HG03097 (cell line): ENCODE data around the gene PPP1R12A.
"Not testable (repeated sequence)": the region's sequence is repeated elsewhere in the genome, so short reads cannot be mapped to it uniquely, and the experiment has no call there.

Source experiments
- ATAC-seq: cut with Tn5 transposase; IDR thresholded peaks from one replicate; pipeline ENCODE4 v1.9.1; 2021; ENCODE audit not compliant: unreplicated experiment, low FRiP score

PPP1R12A gene

GRCh38 chr12:79847417-79847816 is 87.5 kb downstream of the PPP1R12A start:
- ATAC-seq = no peak

GRCh38 chr12:79844693-79845092 is 90.2 kb downstream of the PPP1R12A start:
- no peak for ATAC-seq

DNA sequence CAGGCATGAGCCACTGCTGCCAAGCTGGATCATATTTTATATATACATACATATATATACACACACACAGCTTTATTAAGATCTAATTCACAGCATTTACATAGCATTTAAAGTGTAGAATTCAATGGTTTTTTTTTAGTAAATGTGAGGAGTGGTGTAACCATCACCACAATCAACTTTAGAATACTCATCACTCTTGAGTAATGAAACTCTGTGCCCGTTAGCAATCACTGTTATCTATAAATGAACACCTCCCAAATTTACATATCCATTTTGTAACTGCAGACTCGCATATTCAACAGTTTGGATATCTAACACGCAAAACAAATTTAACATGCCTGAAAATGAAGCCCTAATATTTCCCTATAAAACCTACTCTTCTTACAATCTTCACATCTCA is 90.9 kb downstream of the PPP1R12A start:
- no peak for ATAC-seq

DNA sequence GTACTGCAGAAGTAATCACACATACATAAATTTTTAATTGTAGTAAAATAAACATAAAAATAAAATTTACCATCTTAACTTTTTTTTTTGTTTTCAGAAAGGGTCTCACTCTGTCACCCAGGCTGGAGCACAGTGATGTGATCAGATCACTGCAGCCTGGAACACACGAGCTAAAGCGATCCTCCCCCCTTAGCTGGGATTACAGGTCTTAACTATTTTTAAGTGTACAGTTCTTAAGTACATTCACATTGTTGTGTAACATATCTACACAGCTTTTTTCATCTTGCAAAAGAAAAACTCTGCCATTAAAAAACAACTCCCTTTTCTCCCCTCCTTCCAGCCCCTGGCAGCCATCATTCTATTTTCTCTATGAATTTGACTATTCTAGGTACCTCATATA is 92.3 kb downstream of the PPP1R12A start:
- no peak for ATAC-seq

DNA sequence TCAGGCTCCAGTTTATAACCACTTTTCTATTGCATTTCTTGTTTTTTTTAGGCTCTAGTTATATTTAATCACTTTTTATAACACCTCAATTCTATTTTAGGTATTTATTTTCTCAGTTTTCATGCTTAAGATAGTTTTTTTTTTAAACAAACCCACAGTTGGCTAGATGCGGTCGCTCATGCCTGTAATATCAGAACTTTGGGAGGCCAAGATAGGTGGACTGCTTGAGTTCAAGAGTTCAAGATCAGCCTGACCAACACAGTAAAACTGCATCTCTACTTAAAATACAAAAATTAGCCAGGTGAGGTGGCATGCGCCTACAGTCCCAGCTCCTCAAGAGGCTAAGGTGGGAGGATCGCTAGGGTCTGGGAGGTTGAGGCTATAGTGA is 93.0 kb downstream of the PPP1R12A start:
- ATAC-seq = no peak

DNA sequence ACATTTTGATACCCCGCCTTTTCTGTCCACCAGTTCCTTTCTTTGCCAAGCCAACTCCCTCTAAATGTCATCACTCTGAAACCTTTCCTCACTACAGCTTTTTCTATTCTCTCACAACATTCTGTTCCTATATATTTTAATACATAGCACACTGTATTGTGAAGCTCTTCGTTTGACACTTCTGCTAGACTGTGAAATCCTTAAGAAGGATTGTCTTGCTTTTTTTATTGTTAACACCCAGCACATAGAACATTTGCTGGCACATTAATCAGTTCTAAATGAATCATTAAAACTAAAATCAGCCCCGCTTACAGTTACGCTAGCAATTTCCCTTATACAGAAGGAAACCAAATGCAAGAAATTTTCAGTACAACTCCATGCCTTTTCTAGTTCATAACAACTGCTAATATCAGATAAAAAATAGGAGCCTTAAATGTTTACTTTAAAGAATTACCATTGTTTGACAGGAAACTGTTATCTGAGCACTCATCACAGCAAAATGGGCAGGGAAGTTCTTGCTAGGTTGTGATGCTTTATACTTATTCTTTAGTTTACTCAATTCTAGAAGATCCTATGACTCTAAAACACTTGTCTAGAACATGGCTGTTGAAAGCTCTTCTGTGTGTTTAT is 93.5 kb downstream of the PPP1R12A start:
- no peak for ATAC-seq

DNA sequence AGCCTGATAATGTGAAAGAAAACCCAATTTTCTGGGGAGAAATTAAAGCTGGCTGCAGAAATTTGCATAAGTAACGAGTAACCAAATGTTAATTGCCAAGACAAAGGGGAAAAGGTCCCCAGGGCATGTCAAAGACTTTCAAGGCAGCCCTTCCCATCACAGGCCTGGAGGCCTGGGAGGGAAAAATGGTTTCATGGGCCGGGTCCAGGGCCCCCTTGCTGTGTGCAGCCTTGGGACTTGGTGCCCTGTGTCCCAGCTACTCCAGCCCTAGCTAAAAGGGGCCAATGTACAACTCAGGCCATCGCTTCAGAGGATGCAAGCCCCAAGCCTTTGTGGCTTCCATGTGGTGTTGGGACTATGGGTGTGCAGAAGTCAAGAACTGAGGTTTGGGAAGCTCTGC is 96.5 kb downstream of the PPP1R12A start:
- ATAC-seq = no peak

- ATAC-seq = no peak
Measured at GRCh38 chr12:79837575-79837974, 97.3 kb downstream of the PPP1R12A start.

- no peak for ATAC-seq
Measured at GRCh38 chr12:79835377-79835843, 99.5 kb downstream of the PPP1R12A start.

DNA sequence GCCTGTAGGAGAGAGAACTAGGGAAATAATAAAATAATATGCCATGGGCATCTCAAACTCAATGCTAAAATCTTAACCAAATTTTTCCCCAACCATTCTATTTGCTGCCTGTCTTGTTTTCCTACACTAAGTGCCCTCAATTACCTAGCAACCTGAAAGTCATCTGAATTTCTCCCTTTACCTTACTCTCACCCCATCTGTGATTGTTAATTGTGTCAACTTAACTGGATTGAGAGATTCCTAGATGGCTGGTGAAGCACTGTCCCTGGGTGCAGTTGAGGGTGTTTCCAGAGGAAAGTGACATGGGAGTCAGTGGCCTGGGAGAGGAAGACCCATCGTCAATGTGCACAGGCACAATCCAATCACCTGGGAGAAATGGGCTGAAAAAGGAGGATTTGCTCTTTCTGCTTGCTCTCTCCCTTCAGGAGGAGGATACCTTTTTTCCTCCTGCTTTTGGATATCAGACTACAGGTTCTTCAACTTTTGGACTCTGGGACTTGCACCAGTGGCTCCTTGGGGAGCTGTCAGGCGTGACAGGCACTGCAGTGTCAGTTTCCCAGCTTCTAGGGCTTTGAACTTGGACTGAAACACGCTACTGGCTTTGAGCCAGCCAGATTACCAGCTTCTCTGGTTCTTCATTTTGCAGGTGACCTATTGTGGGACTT is 100.1 kb downstream of the PPP1R12A start:
- no peak for ATAC-seq

GRCh38 chr12:79830440-79830839 is 104.5 kb downstream of the PPP1R12A start:
- no peak for ATAC-seq

DNA sequence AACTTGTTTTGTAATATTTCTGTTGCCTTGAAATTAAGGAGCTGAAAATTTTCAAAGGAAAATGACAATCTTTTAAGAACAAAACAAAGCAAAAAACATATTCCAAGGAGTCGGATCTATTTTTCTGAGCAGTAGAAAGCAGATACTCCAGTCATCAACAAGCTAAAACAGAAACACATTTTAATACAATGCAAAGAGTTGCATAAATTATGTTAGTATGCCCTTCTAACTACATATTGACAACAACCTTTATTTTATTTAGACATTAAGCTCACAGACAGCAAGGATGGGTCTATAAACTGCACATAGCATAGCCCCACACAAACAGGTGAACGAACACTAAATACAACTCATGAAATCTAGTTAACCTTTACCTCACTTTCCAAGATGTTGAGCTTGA is 106.0 kb downstream of the PPP1R12A start:
- ATAC-seq = no peak

GRCh38 chr12:79827484-79827883 is 107.4 kb downstream of the PPP1R12A start:
- ATAC-seq = no peak

DNA sequence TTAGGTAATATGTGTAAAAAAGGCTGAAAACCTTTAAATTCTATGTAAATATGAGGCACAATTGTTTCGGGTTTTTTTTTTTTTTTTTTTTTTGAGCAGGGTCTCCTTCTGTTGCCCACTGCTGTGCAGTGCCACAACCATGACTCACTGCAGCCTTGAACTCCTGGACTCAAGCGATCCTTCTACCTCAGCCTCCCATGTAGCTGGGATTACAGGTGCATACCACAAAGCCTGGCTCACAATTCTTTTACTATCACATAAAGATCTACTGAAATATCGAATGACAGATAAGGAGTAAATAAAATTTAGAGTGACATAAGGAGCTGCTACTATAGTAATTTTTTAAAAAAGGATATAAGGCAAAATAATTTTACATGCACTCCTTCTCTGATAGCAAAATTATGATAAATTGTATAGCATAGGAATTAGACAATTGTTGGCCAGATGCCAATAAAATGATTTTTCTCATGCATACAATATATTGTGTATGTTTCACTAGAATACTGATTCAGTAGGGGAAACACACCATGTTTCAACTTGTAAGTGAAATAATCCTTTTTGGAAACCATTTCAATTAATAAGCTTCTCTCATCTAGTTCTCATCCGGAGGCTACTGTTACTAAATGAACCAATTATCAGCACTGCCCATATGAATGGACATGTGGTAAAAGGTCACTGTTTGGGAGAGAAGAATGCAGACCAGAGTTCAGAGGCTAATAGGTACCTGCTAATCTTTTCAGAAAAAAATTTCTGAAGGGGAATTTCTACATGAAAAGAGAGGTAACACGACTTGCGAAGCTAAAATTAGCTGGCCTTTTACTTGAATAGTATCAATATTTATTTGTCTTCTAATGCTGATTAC is 108.4 kb downstream of the PPP1R12A start:
- ATAC-seq = no peak

DNA sequence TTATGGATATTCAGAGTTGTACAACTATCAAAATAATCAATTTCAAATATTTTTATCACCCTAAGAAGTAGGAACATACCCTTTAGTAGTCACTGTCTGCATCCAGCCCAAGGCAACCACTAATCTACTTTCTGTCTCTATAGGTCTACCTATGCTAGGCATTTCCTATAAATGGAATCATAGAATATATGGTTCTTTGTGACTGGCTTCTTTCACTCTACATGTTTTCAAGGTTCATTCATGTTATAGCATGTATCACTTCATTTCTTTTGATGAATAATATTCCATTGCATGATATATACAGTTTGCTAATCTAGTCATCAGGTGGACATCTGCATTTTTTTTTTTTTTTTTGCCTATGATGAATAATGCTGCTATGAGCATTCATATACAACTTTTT is 112.4 kb downstream of the PPP1R12A start:
- no peak for ATAC-seq

- ATAC-seq = no peak
Measured at GRCh38 chr12:79818856-79819255, 116.0 kb downstream of the PPP1R12A start.

- not testable (repeated sequence) for ATAC-seq
Measured at GRCh38 chr12:79784366-79785065, 150.4 kb downstream of the PPP1R12A start.

DNA sequence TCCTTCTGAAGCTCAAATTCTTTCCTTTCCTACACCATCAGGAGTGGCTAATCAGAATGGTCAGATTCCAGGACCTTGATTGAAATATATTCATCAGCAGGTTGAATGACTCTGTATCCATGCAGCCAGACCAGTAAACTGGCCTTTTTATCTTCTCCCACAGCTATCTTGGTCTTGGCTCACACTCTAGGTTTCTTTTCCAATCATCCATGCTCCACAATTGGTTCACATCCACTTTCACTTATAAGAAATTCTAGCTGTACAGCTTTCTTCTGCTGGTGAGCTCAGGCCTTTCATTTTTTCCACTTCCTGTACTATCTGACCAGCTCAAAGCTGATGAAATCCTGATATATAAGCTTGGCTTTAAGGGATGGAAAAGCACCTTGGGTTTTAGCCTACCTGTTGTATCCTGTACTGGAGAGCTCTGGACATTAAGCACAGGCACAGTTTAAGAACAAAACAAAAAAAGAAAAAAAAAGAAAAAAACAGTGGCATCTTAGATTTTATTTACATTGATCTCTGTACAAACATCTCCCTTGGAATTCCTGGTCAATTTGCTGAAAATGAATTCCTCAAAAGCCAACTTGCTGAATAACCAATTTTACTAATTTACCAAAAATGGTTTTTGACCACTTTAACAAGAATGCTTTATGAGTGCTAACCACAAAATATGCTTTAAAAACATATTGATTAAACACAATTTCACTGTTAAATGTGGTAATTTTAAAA is 152.6 kb downstream of the PPP1R12A start:
- no peak for ATAC-seq

GRCh38 chr12:79778802-79779448 is 156.0 kb downstream of the PPP1R12A start:
- ATAC-seq = no peak

- ATAC-seq = no peak
Measured at GRCh38 chr12:79776111-79776510, 158.8 kb downstream of the PPP1R12A start.
